HCT116 (cell line): ENCODE measurements around the gene ADARB1. TPM values are rescaled to one million over a fixed set of nuclear protein-coding genes. Genes with fewer than 3 reads are reported as not detected.
"Not testable (repeated sequence)": the region's sequence is repeated elsewhere in the genome, so short reads cannot be mapped to it uniquely, and the experiment has no call there.

Source experiments
- ATAC-seq: fragments of 200-7000 bp; cut with Tn5 transposase; 2 replicates; pipeline ENCODE4 v1.9.1; 2020; ENCODE audit warnings: mild to moderate bottlenecking, moderate library complexity
- BruUV-seq: library from RNA; stranded (reverse); fragments of 400-500 nt; replicated peaks from 2 replicates; lab custom pipeline; 2021; lab: Mats Ljungman, UMichigan
- CTCF ChIA-PET: fragments of 300-600 bp; sonication (Branson Sonifier 250); formaldehyde crosslinking; loops from one replicate; lab custom pipeline; 2021; ENCODE audit warnings: antibody characterized with exemption; lab: Charles Lee
- POLR2A ChIA-PET: fragments of 300-600, 350-600 bp; sonication (Branson Sonifier 250); formaldehyde crosslinking; loops from one replicate; lab custom pipeline; 2021; ENCODE audit warnings: antibody characterized with exemption; lab: Charles Lee
- RAD21 ChIA-PET, 2 experiments: fragments of 300-600 bp; sonication (Branson Sonifier 250); formaldehyde crosslinking; loops; one replicate each; lab custom pipeline; 2023; ENCODE audit warnings: low total read pairs in 2 of 2; ENCODE audit not compliant: uncharacterized antibody in 2 of 2, unreplicated experiment in 2 of 2, low non-redundant PET in 1 of 2; lab: Charles Lee
- DNase-seq: peaks from one replicate; pipeline ENCODE4 v3.0.0-alpha.2; 2010; ENCODE audit warnings: low read depth, low spot score
- H2AFZ ChIP-seq: fragments of 200-600 bp; shearing (Covaris generic), sonication (generic); 2 replicates; pipeline ENCODE4 v1.6.1; 2017; ENCODE audit warnings: low read depth, mixed run types, mixed read lengths, antibody characterized with exemption, low read length; ENCODE audit not compliant: poor library complexity, severe bottlenecking
- H3K27ac ChIP-seq: 2 replicates; pipeline ENCODE4 v1.5.1; 2012; ENCODE audit warnings: low read depth, low read length
- H3K27me3 ChIP-seq: fragments of 200-600 bp; sonication (generic); 2 replicates; pipeline ENCODE4 v1.6.1; 2016; ENCODE audit warnings: mixed run types, low read length, mixed read lengths; ENCODE audit not compliant: insufficient read depth
- H3K36me3 ChIP-seq, 2 experiments: fragments of 200-500 bp in 1 of 2; fragments of 200-600 bp in 1 of 2; sonication (Bioruptor generic) in 1 of 2; sonication (generic) in 1 of 2; 2 replicates each; pipeline versions ENCODE4 v1.5.1 to v1.6.1; 2014 to 2016; ENCODE audit warnings: low read length in 2 of 2, inconsistent platforms in 1 of 2, mixed read lengths in 1 of 2, mixed run types in 1 of 2; ENCODE audit not compliant: insufficient read depth in 2 of 2, control insufficient read depth in 1 of 2
- H3K4me1 ChIP-seq, 2 experiments: fragments of 200-600 bp in 1 of 2; sonication (generic) in 1 of 2; 2 replicates each; pipeline versions ENCODE4 v1.5.1 to v1.6.1; 2012 to 2017; ENCODE audit warnings: low read length in 2 of 2, inconsistent platforms in 1 of 2, mild to moderate bottlenecking in 1 of 2, mixed read lengths in 1 of 2, mixed run types in 1 of 2, moderate library complexity in 1 of 2; ENCODE audit not compliant: insufficient read depth in 2 of 2, control insufficient read depth in 1 of 2
- H3K4me2 ChIP-seq: fragments of 200-600 bp; sonication (generic); 2 replicates; pipeline ENCODE4 v1.6.1; 2017; ENCODE audit warnings: mixed run types, low read length, mixed read lengths
- H3K4me3 ChIP-seq, 2 experiments: fragments of 200-600 bp in 1 of 2; sonication (generic) in 1 of 2; replicated peaks in 1 of 2; 2 replicates each; pipeline ENCODE4 v1.5.1; 2011 to 2016; ENCODE audit warnings: low read length in 2 of 2, control low read depth in 1 of 2, low read depth in 1 of 2, mild to moderate bottlenecking in 1 of 2, mixed read lengths in 1 of 2, mixed run types in 1 of 2
- H3K79me2 ChIP-seq: fragments of 200-600 bp; sonication (generic); 2 replicates; pipeline ENCODE4 v1.6.1; 2017; ENCODE audit warnings: mild to moderate bottlenecking, mixed run types, low read length, moderate library complexity, mixed read lengths; ENCODE audit not compliant: insufficient read depth
- H3K9ac ChIP-seq: fragments of 200-600 bp; sonication (generic); 2 replicates; pipeline ENCODE4 v1.6.1; 2016; ENCODE audit warnings: low read length, mixed read lengths
- H3K9me2 ChIP-seq: fragments of 200-600 bp; sonication (generic), shearing (Covaris generic); 2 replicates; pipeline ENCODE4 v1.6.1; 2017; ENCODE audit warnings: mixed run types, mild to moderate bottlenecking, moderate library complexity; ENCODE audit not compliant: insufficient read depth
- H3K9me3 ChIP-seq, 2 experiments: fragments of 200-500 bp in 1 of 2; fragments of 200-600 bp in 1 of 2; sonication (Bioruptor generic) in 1 of 2; sonication (generic) in 1 of 2; 2 replicates each; pipeline ENCODE4 v1.6.1; 2014 to 2017; ENCODE audit warnings: low read length in 2 of 2, mixed read lengths in 2 of 2, inconsistent platforms in 1 of 2, low read depth in 1 of 2, mild to moderate bottlenecking in 1 of 2, mixed run types in 1 of 2, moderate library complexity in 1 of 2; ENCODE audit not compliant: control insufficient read depth in 1 of 2, insufficient read depth in 1 of 2
- H4K20me1 ChIP-seq: fragments of 200-600 bp; sonication (generic), shearing (Covaris generic); 2 replicates; pipeline ENCODE4 v1.6.1; 2017; ENCODE audit warnings: mixed run types, mild to moderate bottlenecking, moderate library complexity; ENCODE audit not compliant: insufficient read depth
- FOSL1 ChIP-seq: IDR thresholded peaks from 2 replicates; pipeline ENCODE4 v1.6.1; 2012; ENCODE audit warnings: low read depth
- POLR2A ChIP-seq: IDR thresholded peaks from 2 replicates; pipeline ENCODE4 v1.7.0; 2011; ENCODE audit warnings: borderline replicate concordance; ENCODE audit not compliant: insufficient read depth, insufficient read length; ENCODE audit errors: extremely low read depth
- REST ChIP-seq: IDR thresholded peaks from 2 replicates; pipeline ENCODE4 v1.6.1; 2012; ENCODE audit warnings: low read depth
- SP1 ChIP-seq: IDR thresholded peaks from 2 replicates; pipeline ENCODE4 v1.6.1; 2012; ENCODE audit warnings: low read depth
- intact Hi-C: fragments of 100-400 bp; cut with micrococcal nuclease; formaldehyde crosslinking; loops from 2 replicates; pipeline ENCODE4 v1.10.0; 2022
- total RNA-seq: library from RNA; stranded (reverse); gene quantifications from one replicate; pipeline ENCODE4 v1.2.1, GENCODE V29; 2021; ENCODE audit not compliant: unreplicated experiment
- TF ChIP-seq, protein P1 (sequence below): IDR thresholded peaks from 2 replicates; pipeline ENCODE4 v1.6.1; 2012

ADARB1 gene
- total RNA-seq, 1 experiment from 2014 or later: 13.5 TPM

- H3K27me3 ChIP-seq, intact Hi-C loops, H3K9ac ChIP-seq, H3K79me2 ChIP-seq, H3K27ac ChIP-seq, CTCF ChIA-PET, DNase-seq, RAD21 ChIA-PET, H3K36me3 ChIP-seq, H3K9me3 ChIP-seq, H3K4me3 ChIP-seq, H3K9me2 ChIP-seq, BruUV-seq, H3K4me2 ChIP-seq, H4K20me1 ChIP-seq, ATAC-seq, POLR2A ChIA-PET, H2AFZ ChIP-seq: not testable (repeated sequence)
- H3K4me1 ChIP-seq: peaks cover 5 to 23% of the 10 kb centered on the region in 2 experiments; a peak in 3 of 4 replicates
These were observed 71.5 kb downstream of the ADARB1 start for GRCh38 chr21:45145846-45146245.

DNA sequence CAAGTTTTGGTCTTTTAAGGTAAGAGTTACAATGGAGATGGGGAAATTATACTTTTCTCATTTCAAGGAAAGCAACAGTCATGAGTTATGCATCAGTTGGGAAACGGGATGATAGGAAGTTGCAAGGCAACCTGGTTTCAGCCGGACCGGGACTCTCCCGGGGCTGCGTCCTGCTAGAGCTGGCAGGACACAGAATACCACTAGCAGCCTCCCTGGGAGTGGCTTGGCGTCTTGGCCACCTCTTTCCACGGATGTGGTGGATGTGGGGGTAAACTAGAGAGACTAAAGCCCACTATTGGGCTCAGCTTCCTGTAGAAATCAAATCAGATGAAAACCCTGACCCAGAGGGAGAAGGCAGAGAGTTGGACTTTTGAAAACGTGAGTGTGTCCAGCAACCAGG is 71.9 kb downstream of the ADARB1 start:
- no TSS peak for BruUV-seq
- ChIA-PET POLR2A (no interaction called here), CTCF (no interaction called here), RAD21 (no interaction called here)
- Histone ChIP-seq H4K20me1 (no peaks in the 10 kb centered on the region), H2AFZ (no peak overlapping the region), H3K9me3 (no peaks in the 10 kb centered on the region), H3K4me3 (no peak overlapping the region), H3K27ac (no peak overlapping the region), H3K27me3 (no peaks in the 10 kb centered on the region), H3K9ac (no peak overlapping the region), H3K79me2 (no peaks in the 10 kb centered on the region), H3K4me1 (peaks cover 8 to 27% of the 10 kb centered on the region in 2 experiments; a peak in 3 of 4 replicates), H3K4me2 (no peak overlapping the region), H3K9me2 (no peaks in the 10 kb centered on the region), H3K36me3 (no peaks in the 10 kb centered on the region)
- no peak for ATAC-seq
- DNase-seq: no peak
- intact Hi-C loops: no loop called here
- TF ChIP-seq, protein P1, sequence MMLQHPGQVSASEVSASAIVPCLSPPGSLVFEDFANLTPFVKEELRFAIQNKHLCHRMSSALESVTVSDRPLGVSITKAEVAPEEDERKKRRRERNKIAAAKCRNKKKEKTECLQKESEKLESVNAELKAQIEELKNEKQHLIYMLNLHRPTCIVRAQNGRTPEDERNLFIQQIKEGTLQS: no peak
- no peak for TF ChIP-seq REST
- TF ChIP-seq FOSL1: no peak
- no peak for TF ChIP-seq POLR2A
- TF ChIP-seq SP1: no peak
